HG02798 (cell line): ENCODE data around the gene PARVA.
"Not testable (repeated sequence)": the region's sequence is repeated elsewhere in the genome, so short reads cannot be mapped to it uniquely, and the experiment has no call there.

Source experiments
- ATAC-seq: cut with Tn5 transposase; IDR thresholded peaks from one replicate; pipeline ENCODE4 v1.9.1; 2021; ENCODE audit warnings: mild to moderate bottlenecking; ENCODE audit not compliant: unreplicated experiment, poor library complexity

Gene PARVA

GRCh38 chr11:12520576-12520975 is 143.2 kb downstream of the PARVA start:
- ATAC-seq = not testable (repeated sequence)

- no peak for ATAC-seq
These were observed 146.0 kb downstream of the PARVA start for GRCh38 chr11:12523180-12523924.

- no peak for ATAC-seq
These were observed 147.5 kb downstream of the PARVA start for GRCh38 chr11:12524865-12525264.

- no peak for ATAC-seq
These were observed 148.2 kb downstream of the PARVA start for GRCh38 chr11:12525466-12526055.

GRCh38 chr11:12526789-12527188 is 149.4 kb downstream of the PARVA start:
- ATAC-seq = no peak

- ATAC-seq = no peak
These were observed 151.1 kb downstream of the PARVA start for GRCh38 chr11:12528487-12528886.

- ATAC-seq = no peak
These were observed 151.7 kb downstream of the PARVA start for GRCh38 chr11:12529041-12529440.

GRCh38 chr11:12529793-12530192 is 152.4 kb downstream of the PARVA start:
- no peak for ATAC-seq

GRCh38 chr11:12531020-12531419 is 153.6 kb downstream of the PARVA start:
- no peak for ATAC-seq

GRCh38 chr11:12531681-12532080 is 154.3 kb downstream of the PARVA start:
- no peak for ATAC-seq

GRCh38 chr11:12532580-12532979 is 155.2 kb downstream of the PARVA start:
- no peak for ATAC-seq

GRCh38 chr11:12534549-12534948 is 157.2 kb downstream of the PARVA start:
- no peak for ATAC-seq

GRCh38 chr11:12535321-12535720 is 157.9 kb downstream of the PARVA start:
- ATAC-seq = no peak

GRCh38 chr11:12536566-12536965 is 159.2 kb downstream of the PARVA start:
- no peak for ATAC-seq

- ATAC-seq = no peak
These were observed 160.5 kb downstream of the PARVA start for GRCh38 chr11:12537778-12538401.

- no peak for ATAC-seq
These were observed 161.6 kb downstream of the PARVA start for GRCh38 chr11:12538889-12539421.

GRCh38 chr11:12539572-12539971 is 162.2 kb downstream of the PARVA start:
- no peak for ATAC-seq

GRCh38 chr11:12540075-12540680 is 162.8 kb downstream of the PARVA start:
- ATAC-seq = no peak

GRCh38 chr11:12540913-12541582 is 163.7 kb downstream of the PARVA start:
- no peak for ATAC-seq

- no peak for ATAC-seq
These were observed 164.3 kb downstream of the PARVA start for GRCh38 chr11:12541583-12542151.
